GM18505 (cell line): Measurements from ENCODE around the gene TRABD.
A peak's percentile ranks its signal among the peaks of the same experiment; 100 is the strongest.
"Not testable (repeated sequence)": the region's sequence is repeated elsewhere in the genome, so short reads cannot be mapped to it uniquely, and the experiment has no call there.

Experiments
- ATAC-seq: cut with Tn5 transposase; IDR thresholded peaks from one replicate; pipeline ENCODE4 v1.9.1; 2021; ENCODE audit not compliant: unreplicated experiment
- POLR2A ChIP-seq: IDR thresholded peaks from 4 replicates; pipeline ENCODE4 v1.6.1; 2011; ENCODE audit warnings: borderline replicate concordance; ENCODE audit not compliant: insufficient read depth, insufficient read length; ENCODE audit errors: extremely low read depth

TRABD gene

GRCh38 chr22:50204571-50204970 lies 18.9 kb downstream of the TRABD start:
- no peak for TF ChIP-seq POLR2A
- no peak for ATAC-seq

GRCh38 chr22:50204998-50205397 lies 19.3 kb downstream of the TRABD start:
- ATAC-seq, result not testable (repeated sequence)

DNA sequence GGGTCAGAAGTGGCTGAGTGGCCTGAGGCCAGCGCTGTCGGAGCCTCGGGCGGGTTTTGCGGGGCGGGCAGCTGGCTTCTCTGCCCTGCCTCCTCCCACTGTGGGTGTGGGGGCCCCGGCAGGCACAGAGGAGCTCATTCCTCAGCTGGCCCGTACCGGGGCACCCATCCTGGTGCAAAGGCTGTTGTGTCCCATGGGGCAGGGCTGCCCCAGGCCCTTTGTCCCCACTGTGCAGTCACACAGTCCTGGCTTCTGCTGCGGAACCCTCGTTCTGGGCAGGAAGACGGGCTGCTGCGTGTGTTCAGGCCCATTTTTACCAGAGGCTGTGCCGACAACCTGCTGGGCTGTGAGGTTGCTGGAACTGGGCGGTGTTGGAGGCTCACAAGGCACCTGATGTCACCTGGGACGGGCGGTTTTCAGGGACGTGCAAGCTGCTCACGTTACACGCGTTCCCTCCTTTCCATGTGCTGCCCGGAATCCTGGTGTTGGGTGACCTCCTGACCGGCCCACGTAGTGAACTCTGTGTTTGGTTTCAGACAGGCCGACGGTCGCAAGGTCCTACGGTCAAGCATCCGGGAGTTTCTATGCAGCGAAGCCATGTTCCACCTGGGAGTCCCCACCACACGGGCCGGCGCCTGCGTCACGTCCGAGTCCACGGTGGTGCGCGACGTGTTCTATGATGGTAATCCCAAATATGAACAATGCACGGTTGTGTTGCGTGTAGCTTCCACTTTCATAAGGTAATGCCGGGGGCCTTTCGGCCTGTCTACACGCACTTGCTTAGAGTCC lies 20.3 kb downstream of the TRABD start:
- ATAC-seq, result no peak
- no peak for TF ChIP-seq POLR2A

GRCh38 chr22:50206599-50206998 lies 20.9 kb downstream of the TRABD start:
- TF ChIP-seq POLR2A, result no peak
- no peak for ATAC-seq

GRCh38 chr22:50207383-50208140 lies 21.8 kb downstream of the TRABD start:
- no peak for ATAC-seq
- TF ChIP-seq POLR2A, result no peak

DNA sequence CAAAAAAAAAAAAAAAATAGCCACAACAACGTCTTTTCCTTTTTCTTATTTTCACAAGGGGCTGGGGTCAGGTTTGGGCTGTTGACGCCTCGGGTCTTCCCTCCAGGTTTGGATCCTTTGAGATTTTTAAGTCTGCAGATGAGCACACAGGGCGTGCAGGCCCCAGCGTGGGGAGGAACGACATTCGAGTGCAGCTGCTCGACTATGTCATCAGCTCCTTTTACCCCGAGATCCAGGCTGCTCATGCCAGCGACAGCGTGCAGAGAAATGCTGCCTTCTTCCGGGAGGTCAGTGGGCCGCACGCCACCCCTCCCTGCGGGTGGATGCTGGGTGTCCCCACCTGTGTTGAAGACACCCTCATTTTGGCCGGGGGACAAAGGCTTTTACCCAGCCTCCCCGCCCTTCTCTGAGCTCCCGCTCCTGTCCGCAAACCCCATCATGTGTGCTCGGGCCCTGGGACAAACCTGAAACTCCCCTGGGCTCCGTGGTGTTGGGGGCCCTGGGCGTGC lies 22.8 kb downstream of the TRABD start:
- no peak for TF ChIP-seq POLR2A
- no peak for ATAC-seq

GRCh38 chr22:50208939-50209892 lies 23.5 kb downstream of the TRABD start:
- no peak for TF ChIP-seq POLR2A
- no peak for ATAC-seq

- no peak for ATAC-seq
- TF ChIP-seq POLR2A, result no peak
Measured at GRCh38 chr22:50209893-50210292, 24.2 kb downstream of the TRABD start.

DNA sequence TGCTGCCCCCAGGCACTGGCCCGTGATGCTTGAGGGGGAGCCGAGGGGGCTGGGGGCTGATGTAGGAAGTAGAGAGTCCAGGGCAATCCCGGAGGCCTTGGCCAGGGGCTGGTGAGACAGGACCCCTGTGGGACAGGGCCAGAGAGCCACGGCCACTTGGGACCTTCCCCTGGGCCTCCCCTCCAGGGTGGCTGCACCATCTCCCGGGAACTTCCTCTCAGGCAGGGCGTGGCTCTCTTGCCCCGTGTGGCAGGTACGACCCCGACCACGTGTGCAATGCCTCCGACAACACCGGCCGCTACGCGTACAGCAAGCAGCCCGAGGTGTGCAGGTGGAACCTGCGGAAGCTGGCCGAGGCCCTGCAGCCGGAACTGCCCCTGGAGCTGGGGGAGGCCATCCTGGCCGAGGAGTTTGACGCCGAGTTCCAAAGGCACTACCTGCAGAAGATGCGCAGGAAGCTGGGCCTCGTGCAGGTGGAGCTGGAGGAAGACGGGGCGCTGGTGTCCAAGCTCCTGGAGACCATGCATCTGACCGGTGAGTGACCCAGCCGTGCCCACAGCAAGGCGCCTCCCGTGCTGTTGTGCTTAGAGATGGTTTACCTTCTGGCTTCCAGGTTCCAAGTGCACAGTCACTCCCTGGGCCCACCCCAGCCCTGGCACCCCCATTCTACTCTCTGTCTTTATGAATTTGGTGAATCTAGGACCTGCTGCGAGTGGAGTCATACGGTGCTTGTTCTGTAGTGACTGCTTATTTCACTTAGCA lies 24.8 kb downstream of the TRABD start:
- ATAC-seq, result no peak
- TF ChIP-seq POLR2A, result peak; percentile 29

DNA sequence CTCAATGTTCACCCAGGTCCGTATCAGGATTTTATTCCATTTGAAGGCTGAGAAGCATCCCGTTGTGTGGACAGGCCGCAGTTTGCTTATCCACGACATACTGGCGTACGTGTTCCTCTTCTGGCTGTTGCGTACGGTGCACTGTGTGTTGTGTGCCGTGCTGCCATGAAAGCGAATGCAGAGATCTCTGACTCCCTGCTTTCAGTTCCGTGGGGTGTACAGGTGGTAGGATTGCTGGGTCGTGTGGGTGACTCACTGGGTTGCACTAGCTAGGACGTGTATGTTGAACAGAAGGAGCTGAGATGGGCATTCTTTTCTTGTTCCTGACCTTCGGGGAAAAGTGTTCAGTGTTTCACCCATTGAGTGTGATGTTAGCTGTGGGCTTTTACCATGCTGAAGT lies 25.4 kb downstream of the TRABD start:
- TF ChIP-seq POLR2A, result no peak
- no peak for ATAC-seq

DNA sequence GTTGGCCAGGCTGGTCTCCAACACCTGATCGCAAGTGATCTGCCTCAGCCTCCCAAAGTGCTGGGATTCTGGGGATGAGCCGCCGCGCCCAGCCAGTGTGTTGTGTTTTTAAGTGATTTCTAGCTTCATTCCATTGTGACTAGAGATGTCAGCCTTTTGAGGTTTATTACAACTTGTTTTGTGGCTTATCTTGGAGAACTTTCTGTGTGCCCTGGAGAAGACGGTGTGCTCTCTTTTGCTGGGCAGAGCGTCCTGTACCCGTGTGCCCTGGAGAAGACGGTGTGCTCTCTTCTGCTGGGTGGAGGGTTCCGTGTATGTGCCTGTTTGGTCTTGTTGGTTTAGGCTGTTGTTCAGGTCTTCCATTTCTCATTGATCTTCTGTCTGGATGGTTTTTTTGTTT lies 27.6 kb downstream of the TRABD start:
- ATAC-seq, result no peak
- TF ChIP-seq POLR2A, result no peak

DNA sequence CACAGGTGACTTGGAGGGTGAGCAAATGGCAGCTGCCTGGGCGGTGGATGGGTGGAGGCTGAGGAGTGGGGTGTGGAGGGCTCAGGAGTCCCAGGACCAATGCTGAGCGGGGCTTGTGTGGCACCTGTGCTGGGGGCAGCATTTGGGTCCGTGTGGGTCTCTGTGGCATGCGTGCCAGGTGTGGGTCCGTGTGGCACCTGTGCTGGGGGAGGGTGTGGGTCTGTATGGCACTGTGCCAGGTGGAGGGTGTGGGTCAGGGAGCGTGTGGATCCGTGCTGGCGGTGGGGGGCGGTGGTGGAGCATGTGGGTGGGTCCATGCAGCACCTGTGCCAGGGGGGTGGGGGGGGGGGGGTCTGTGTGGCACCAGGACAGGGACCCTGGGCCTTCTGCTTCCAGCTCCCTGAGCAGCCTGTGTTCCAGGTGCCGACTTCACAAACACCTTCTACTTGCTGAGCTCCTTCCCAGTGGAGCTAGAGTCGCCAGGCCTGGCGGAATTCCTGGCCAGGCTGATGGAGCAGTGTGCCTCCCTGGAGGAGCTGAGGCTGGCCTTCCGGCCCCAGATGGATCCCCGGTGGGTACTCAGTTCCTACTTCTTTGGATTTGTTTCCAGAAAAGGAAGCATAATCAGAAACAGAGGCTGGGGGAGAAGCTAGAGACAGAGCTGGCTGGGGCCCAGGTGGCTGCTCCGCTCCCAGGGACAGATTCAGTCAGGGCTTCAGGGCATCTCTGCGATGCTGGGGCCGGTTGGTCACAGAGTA lies 29.8 kb downstream of the TRABD start:
- TF ChIP-seq POLR2A, result no peak
- no peak for ATAC-seq

- no peak for ATAC-seq
- no peak for TF ChIP-seq POLR2A
Measured at GRCh38 chr22:50216055-50216683, 30.5 kb downstream of the TRABD start.
